Skeletal muscle tissue (tissue), 4 donors: ENCODE results near the gene RHOF. TPM values are rescaled to one million over a fixed set of nuclear protein-coding genes. Genes with fewer than 3 reads are reported as not detected.
"Not testable (repeated sequence)": the region's sequence is repeated elsewhere in the genome, so short reads cannot be mapped to it uniquely, and the experiment has no call there.

Experiments
- H3K27ac ChIP-seq: one replicate; pipeline ENCODE4 v1.7.0; 2013; ENCODE audit warnings: mild to moderate bottlenecking, low read depth, low read length, inconsistent platforms
- H3K27me3 ChIP-seq, 3 donors: one replicate each; pipeline ENCODE4 v1.7.0; 2013; ENCODE audit warnings: low read length in 3 of 3; ENCODE audit not compliant: control insufficient read depth in 3 of 3, insufficient read depth in 3 of 3
- H3K36me3 ChIP-seq, 3 donors: one replicate each; pipeline ENCODE4 v1.7.0; 2013; ENCODE audit warnings: low read length in 3 of 3; ENCODE audit not compliant: control insufficient read depth in 3 of 3, insufficient read depth in 3 of 3
- H3K4me1 ChIP-seq, 3 donors: one replicate each; pipeline ENCODE4 v1.7.0; 2013; ENCODE audit warnings: low read length in 3 of 3, mild to moderate bottlenecking in 3 of 3; ENCODE audit not compliant: control insufficient read depth in 3 of 3, insufficient read depth in 3 of 3
- H3K4me3 ChIP-seq, 3 donors: one replicate each; pipeline ENCODE4 v1.7.0; 2013; ENCODE audit warnings: low read length in 3 of 3
- H3K9ac ChIP-seq, 3 donors: one replicate each; pipeline ENCODE4 v1.7.0; 2013; ENCODE audit warnings: low read length in 3 of 3, mild to moderate bottlenecking in 3 of 3, moderate library complexity in 2 of 3, low read depth in 1 of 3
- H3K9me3 ChIP-seq, 3 donors: one replicate each; pipeline ENCODE4 v1.7.0; 2013; ENCODE audit warnings: low read length in 3 of 3; ENCODE audit not compliant: control insufficient read depth in 3 of 3
- total RNA-seq: library from RNA; depleted of rRNA; stranded (reverse); fragments of >200 nt; gene quantifications from one replicate; pipeline ENCODE4 v1.2.3, GENCODE V29; 2014
- donor health status: Osteomylitis.

The RHOF gene
- total RNA-seq, 1 donor from 2014 or later: 2.1 TPM

- Histone ChIP-seq H3K9me3 (no peaks in the 10 kb centered on the region), H3K27me3 (no peaks in the 10 kb centered on the region), H3K4me3 (no peak overlapping the region), H3K4me1 (peaks cover 8 to 18% (median 16%) of the 10 kb centered on the region in 3 donors), H3K27ac (no peak overlapping the region), H3K36me3 (peaks cover 19 to 27% (median 22%) of the 10 kb centered on the region in 3 donors), H3K9ac (no peak overlapping the region)
Measured at GRCh38 chr12:121749267-121749666, 44.2 kb downstream of the RHOF start.

DNA sequence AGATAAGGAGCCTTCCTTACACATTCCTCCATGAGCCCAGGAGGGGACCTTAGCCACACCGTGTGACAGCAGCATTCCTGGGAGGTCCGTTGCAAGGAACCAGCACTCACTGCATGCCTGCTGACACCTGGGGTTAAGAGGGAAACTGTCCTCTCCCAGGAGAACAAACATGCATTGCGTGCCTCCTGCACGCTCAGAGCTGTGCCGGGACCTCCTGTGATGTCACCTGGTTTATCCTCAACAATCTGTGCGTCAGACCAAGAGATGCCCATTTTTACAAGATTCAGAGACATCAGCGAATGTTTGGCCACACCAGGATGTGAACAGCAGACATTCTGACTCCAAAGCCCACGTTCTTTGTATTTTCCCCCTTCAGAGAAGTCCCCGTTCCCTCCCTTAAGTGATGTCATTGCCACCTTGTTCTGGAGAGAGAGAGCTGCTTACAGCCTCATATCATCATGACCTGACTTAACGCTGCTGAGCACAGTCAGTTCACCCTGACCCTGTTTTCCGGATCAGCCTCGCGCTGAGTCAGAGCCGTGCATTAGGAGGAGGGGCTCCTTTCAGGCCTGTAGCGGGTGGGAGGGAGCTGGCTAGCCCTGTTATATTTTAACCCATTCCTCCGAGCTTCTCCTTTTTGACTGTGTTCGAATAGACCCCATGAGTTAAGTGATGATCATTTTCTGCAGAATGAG, 44.8 kb downstream of the RHOF start:
- Histone ChIP-seq H3K4me3 (no peak overlapping the region), H3K9me3 (no peaks in the 10 kb centered on the region), H3K4me1 (peaks cover 2 to 12% (median 10%) of the 10 kb centered on the region in 3 donors), H3K27ac (no peak overlapping the region), H3K27me3 (no peaks in the 10 kb centered on the region), H3K36me3 (peaks cover 19 to 28% (median 20%) of the 10 kb centered on the region in 3 donors), H3K9ac (no peak overlapping the region)

DNA sequence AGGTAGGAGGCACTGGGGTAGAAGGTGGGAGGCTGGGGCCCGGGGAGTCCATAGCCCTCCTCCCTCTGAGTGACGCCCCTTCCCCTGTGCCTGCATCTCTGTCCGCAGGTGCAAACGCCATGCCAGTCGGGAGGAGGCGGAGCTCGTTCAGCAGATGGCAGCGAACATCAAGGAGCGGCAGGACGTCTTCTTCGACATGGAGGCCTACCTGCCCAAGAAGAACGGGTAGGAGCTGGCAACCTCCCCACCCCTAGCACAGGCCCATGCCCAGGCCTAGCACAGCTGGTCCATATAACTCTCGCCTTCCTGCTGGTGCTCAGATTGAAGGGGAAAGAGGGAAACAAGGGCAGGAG, 45.3 kb downstream of the RHOF start:
- no peak overlapping the region for H3K27ac ChIP-seq
- no peak overlapping the region for H3K9ac ChIP-seq

GRCh38 chr12:121745545-121745944, 47.9 kb downstream of the RHOF start:
- Histone ChIP-seq H3K4me1 (peaks cover 0 to 17% (median 8%) of the 10 kb centered on the region in 3 donors), H3K36me3 (peaks cover 12 to 20% (median 14%) of the 10 kb centered on the region in 3 donors)
- H3K9me3 ChIP-seq, H3K27ac ChIP-seq, H3K27me3 ChIP-seq, H3K9ac ChIP-seq, H3K4me3 ChIP-seq: not testable (repeated sequence)

More for the DNA sequence above, 45.3 kb downstream of the RHOF start:
- H3K27me3 ChIP-seq: no peaks in the 10 kb centered on the region
- no peaks in the 10 kb centered on the region for H3K9me3 ChIP-seq
- H3K4me1 ChIP-seq: peaks cover 0 to 9% (median 5%) of the 10 kb centered on the region in 3 donors
- H3K36me3 ChIP-seq: peaks cover 19 to 31% (median 20%) of the 10 kb centered on the region in 3 donors
- H3K4me3 ChIP-seq: no peak overlapping the region

GRCh38 chr12:121741743-121742142, 51.7 kb downstream of the RHOF start:
- no peaks in the 10 kb centered on the region for H3K27me3 ChIP-seq
- H3K9me3 ChIP-seq: no peaks in the 10 kb centered on the region
- peaks cover 0 to 23% (median 8%) of the 10 kb centered on the region in 3 donors for H3K4me1 ChIP-seq
- H3K4me3 ChIP-seq: no peak overlapping the region
- H3K27ac ChIP-seq: peak overlapping the region; percentile 19
- no peak overlapping the region for H3K9ac ChIP-seq
- peaks cover 0 to 5% (median 4%) of the 10 kb centered on the region in 3 donors for H3K36me3 ChIP-seq

DNA sequence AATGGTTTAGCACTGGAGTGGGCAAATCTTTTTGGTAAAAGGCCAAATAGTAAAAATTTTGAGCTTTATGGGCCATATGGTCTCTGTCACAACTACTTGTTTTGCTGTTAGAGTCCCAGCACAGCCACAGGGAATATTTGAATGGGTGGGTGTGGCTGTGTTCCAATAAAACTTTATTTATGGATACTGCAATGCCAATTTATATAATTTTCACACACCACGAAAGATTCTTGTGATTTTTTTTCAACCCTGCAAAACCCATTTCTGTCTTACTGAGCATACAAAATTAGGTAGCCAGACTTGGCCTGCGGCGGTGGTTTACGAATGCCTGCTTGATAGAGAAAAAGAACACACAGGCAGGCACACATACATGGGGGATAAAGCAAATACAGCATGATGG, 52.6 kb downstream of the RHOF start:
- Histone ChIP-seq H3K4me3 (no peak overlapping the region), H3K4me1 (peaks cover 0 to 26% (median 8%) of the 10 kb centered on the region in 3 donors), H3K9ac (no peak overlapping the region), H3K9me3 (no peaks in the 10 kb centered on the region), H3K27ac (no peak overlapping the region), H3K36me3 (peaks cover 0 to 5% (median 4%) of the 10 kb centered on the region in 3 donors), H3K27me3 (no peaks in the 10 kb centered on the region)

- no peak overlapping the region for H3K27ac ChIP-seq
- no peaks in the 10 kb centered on the region for H3K36me3 ChIP-seq
- H3K4me1 ChIP-seq: peaks cover 0 to 28% (median 12%) of the 10 kb centered on the region in 3 donors
- H3K27me3 ChIP-seq: no peaks in the 10 kb centered on the region
- no peak overlapping the region for H3K9ac ChIP-seq
- no peaks in the 10 kb centered on the region for H3K9me3 ChIP-seq
- H3K4me3 ChIP-seq: no peak overlapping the region
Measured at GRCh38 chr12:121738340-121738858, 55.1 kb downstream of the RHOF start.

DNA sequence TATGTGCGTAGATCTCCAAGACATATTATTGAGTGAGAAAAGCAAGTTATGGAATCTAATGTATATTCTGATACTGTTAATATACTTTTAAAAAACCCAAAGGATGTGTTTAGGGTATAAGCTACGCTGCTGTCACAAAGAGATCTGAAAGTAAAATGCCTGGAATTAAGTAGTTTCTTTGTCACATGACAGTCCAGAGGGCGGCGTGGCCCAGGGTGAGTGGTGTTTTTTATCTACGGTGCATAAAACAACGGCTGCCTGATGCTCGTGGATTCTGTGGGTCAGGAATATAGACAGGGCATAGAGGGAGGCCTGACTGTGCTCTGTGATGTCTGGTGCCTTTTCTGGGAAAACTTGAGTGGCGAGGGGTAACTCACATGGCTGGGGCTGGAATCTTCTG, 59.6 kb downstream of the RHOF start:
- Histone ChIP-seq H3K9ac (no peak overlapping the region), H3K27ac (no peak overlapping the region)

DNA sequence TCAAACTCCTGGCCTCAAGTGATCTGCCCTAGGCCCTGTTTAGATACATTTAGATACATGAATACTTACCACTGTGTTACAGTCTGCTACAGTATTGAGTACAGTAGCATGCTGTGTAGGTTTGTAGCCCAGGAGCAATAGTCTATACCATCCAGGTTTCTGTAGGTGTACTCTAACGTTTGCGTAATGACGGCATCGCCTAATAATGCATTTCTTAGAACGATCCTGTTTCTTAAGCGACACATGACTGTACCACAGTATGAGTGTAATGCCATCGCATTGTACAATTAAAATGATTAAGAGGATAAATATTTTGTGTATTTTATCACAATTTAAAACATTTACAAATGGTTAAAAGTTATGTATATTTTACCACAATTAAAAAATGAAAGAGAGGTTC, 62.0 kb downstream of the RHOF start:
- no peak overlapping the region for H3K27ac ChIP-seq
- no peak overlapping the region for H3K9ac ChIP-seq
- no peaks in the 10 kb centered on the region for H3K9me3 ChIP-seq
- peaks cover 0 to 5% (median 5%) of the 10 kb centered on the region in 3 donors for H3K4me1 ChIP-seq
- H3K4me3 ChIP-seq: no peak overlapping the region
- H3K36me3 ChIP-seq: peaks cover 0 to 2% (median 0%) of the 10 kb centered on the region in 3 donors
- no peaks in the 10 kb centered on the region for H3K27me3 ChIP-seq

More for the DNA sequence above, 59.6 kb downstream of the RHOF start:
- no peak overlapping the region for H3K4me3 ChIP-seq
- peaks cover 0 to 2% (median 0%) of the 10 kb centered on the region in 3 donors for H3K36me3 ChIP-seq
- no peaks in the 10 kb centered on the region for H3K9me3 ChIP-seq
- peaks cover 0 to 16% (median 5%) of the 10 kb centered on the region in 3 donors for H3K4me1 ChIP-seq
- no peaks in the 10 kb centered on the region for H3K27me3 ChIP-seq

- Histone ChIP-seq H3K9ac (no peak overlapping the region), H3K4me1 (no peaks in the 10 kb centered on the region), H3K27me3 (no peaks in the 10 kb centered on the region), H3K36me3 (peaks cover 0 to 4% (median 2%) of the 10 kb centered on the region in 3 donors), H3K27ac (no peak overlapping the region), H3K4me3 (no peak overlapping the region), H3K9me3 (no peaks in the 10 kb centered on the region)
Measured at GRCh38 chr12:121729021-121729420, 64.5 kb downstream of the RHOF start.
